ENCODE data around the gene MKNK2. TPM values are rescaled to one million over a fixed set of nuclear protein-coding genes. Genes with fewer than 3 reads are reported as not detected.

The MKNK2 gene
- total and polyA plus RNA-seq, 11 donors = 110 to 318 (median 155) TPM

DNA sequence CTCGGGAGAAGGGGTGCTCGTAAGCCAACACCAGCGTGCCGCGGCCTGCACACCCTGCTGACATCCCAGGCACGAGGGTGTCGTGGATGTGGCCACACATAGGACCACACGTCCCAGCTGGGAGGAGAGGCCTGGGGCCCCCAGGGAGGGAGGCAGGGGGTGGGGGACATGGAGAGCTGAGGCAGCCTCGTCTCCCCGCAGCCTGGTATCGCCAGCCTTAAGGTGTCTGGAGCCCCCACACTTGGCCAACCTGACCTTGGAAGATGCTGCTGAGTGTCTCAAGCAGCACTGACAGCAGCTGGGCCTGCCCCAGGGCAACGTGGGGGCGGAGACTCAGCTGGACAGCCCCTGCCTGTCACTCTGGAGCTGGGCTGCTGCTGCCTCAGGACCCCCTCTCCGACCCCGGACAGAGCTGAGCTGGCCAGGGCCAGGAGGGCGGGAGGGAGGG lies 48.0 kb upstream of the MKNK2 start:
- 72 to 77% (median 74%) methylated on average over 12 to 16 of the region's 16 CpGs for WGBS, 4 donors
- intact Hi-C loops (cut with DNase I) = loop anchor here in 2 of 10 donors (5.0 kb wide), 2 partner anchors 48 to 53 kb away; partner anchors contain the start of gene AP3D1 (in 1 of the 2)
- peaks cover 0 to 28% (median 24%) of the 10 kb centered on the region in 12 donors for H3K4me1 ChIP-seq
- TF ChIP-seq POLR2A (IDR thresholded peaks at IDR 0.05) = no peak
- TF ChIP-seq, protein P1, sequence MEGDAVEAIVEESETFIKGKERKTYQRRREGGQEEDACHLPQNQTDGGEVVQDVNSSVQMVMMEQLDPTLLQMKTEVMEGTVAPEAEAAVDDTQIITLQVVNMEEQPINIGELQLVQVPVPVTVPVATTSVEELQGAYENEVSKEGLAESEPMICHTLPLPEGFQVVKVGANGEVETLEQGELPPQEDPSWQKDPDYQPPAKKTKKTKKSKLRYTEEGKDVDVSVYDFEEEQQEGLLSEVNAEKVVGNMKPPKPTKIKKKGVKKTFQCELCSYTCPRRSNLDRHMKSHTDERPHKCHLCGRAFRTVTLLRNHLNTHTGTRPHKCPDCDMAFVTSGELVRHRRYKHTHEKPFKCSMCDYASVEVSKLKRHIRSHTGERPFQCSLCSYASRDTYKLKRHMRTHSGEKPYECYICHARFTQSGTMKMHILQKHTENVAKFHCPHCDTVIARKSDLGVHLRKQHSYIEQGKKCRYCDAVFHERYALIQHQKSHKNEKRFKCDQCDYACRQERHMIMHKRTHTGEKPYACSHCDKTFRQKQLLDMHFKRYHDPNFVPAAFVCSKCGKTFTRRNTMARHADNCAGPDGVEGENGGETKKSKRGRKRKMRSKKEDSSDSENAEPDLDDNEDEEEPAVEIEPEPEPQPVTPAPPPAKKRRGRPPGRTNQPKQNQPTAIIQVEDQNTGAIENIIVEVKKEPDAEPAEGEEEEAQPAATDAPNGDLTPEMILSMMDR (IDR thresholded peaks at IDR 0.05) = no peak
- ATAC-seq (no peak), DNase-seq (no peak)
- peaks cover 0 to 46% (median 41%) of the 10 kb centered on the region in 9 donors for H3K36me3 ChIP-seq
- no peaks in the 10 kb centered on the region for H3K27me3 ChIP-seq
- H3K27ac ChIP-seq = peak overlapping the region in 1 of 12 donors; percentile 13
- no peaks in the 10 kb centered on the region for H3K9me3 ChIP-seq
- no peak overlapping the region for H3K4me3 ChIP-seq

DNA sequence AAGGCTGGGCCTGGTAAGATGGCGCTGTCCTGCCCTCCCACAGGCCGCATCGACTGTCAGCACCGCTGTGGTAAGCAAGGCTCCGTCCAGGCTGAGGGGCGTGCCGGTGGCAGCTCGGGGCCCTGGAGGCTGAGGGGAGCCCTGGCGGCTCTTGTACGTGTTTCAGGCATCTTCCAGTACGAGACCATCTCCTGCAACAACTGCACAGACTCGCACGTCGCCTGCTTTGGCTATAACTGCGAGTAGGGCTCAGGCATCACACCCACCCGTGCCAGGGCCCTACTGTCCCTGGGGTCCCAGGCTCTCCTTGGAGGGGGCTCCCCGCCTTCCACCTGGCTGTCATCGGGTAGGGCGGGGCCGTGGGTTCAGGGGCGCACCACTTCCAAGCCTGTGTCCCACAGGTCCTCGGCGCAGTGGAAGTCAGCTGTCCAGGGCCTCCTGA lies 46.9 kb upstream of the MKNK2 start:
- WGBS, 4 donors = 81 to 91% (median 85%) methylated on average over 9 to 23 of the region's 23 CpGs
- intact Hi-C loops (cut with DNase I) = loop anchor here in 3 of 10 donors (2.0 to 5.0 kb wide), 3 partner anchors 49 to 54 kb away; partner anchors contain the start of gene AP3D1 (in 2 of the 3)
- no peak overlapping the region for H3K4me3 ChIP-seq
- peaks cover 0 to 47% (median 37%) of the 10 kb centered on the region in 9 donors for H3K36me3 ChIP-seq
- no peaks in the 10 kb centered on the region for H3K27me3 ChIP-seq
- peak overlapping the region in 2 of 12 donors; percentile 12 to 97 for H3K27ac ChIP-seq
- ATAC-seq = no peak
- TF ChIP-seq, protein P1 (IDR thresholded peaks at IDR 0.05) = no peak
- TF ChIP-seq POLR2A (IDR thresholded peaks at IDR 0.05) = no peak
- peak in 1 of 5 donors; percentile 45 for DNase-seq
- H3K9me3 ChIP-seq = no peaks in the 10 kb centered on the region
- peaks cover 0 to 38% (median 27%) of the 10 kb centered on the region in 12 donors for H3K4me1 ChIP-seq

DNA sequence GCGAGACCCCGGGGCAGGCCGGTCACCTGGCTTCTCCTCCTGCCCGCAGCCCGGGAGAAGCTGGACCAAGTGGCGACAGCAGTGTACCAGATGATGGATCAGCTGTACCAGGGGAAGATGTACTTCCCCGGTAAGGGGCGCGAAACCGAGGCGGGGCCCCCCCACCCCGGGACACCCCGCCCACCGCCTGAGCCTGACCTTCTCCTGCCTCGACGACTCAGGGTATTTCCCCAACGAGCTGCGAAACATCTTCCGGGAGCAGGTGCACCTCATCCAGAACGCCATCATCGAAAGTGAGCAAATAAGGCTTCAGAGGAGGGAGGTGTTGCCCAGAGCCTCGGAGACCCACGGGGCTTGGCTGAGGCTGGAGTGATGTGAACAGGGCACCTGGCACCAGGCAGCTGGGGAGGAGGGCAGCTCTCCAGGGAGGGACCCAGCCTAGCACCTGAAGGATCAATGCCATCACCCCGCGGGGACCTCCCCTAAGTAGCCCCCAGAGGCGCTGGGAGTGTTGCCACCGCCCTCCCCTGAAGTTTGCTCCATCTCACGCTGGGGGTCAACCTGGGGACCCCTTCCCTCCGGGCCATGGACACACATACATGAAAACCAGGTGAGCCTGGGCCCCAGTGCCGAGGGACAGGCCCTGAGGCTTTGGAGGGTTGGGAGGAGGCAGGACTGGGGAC lies 46.3 kb upstream of the MKNK2 start:
- H3K36me3 ChIP-seq = peaks cover 0 to 43% (median 33%) of the 10 kb centered on the region in 9 donors
- DNase-seq = no peak
- ATAC-seq = no peak
- H3K27ac ChIP-seq = peak overlapping the region in 9 of 12 donors; percentile 17 to 97 (median 56)
- intact Hi-C loops (cut with DNase I) = loop anchor here in 3 of 10 donors (2.0 to 5.0 kb wide), 3 partner anchors 50 to 55 kb away; partner anchors contain the start of gene AP3D1 (in 2 of the 3)
- H3K27me3 ChIP-seq = no peaks in the 10 kb centered on the region
- H3K9me3 ChIP-seq = no peaks in the 10 kb centered on the region
- 15 to 34% (median 32%) methylated on average over 22 to 30 of the region's 30 CpGs for WGBS, 4 donors
- H3K4me1 ChIP-seq = peaks cover 0 to 44% (median 27%) of the 10 kb centered on the region in 12 donors
- H3K4me3 ChIP-seq = peak overlapping the region in 11 of 12 donors; percentile 35 to 94 (median 67)
- TF ChIP-seq, protein P1 (IDR thresholded peaks at IDR 0.05) = no peak
- TF ChIP-seq POLR2A (IDR thresholded peaks at IDR 0.05) = no peak
